Nephron (organoid): ENCODE measurements around the gene KIZ.
A peak's percentile ranks its signal among the peaks of the same experiment; 100 is the strongest.

ENCODE experiments used
- H3K27ac Mint-ChIP-seq, 3 experiments: 2 replicates each; pipeline ENCODE4 v1.8.0; 2020; ENCODE audit warnings: mixed read lengths in 3 of 3, mild to moderate bottlenecking in 2 of 3, moderate library complexity in 1 of 3
- H3K27me3 Mint-ChIP-seq: 2 replicates; pipeline ENCODE4 v1.8.0; 2021; ENCODE audit warnings: low read depth, mild to moderate bottlenecking, moderate library complexity, mixed read lengths
- H3K36me3 Mint-ChIP-seq: 2 replicates; pipeline ENCODE4 v1.8.0; 2020; ENCODE audit warnings: low read depth, mixed read lengths
- H3K4me1 Mint-ChIP-seq: 2 replicates; pipeline ENCODE4 v1.8.0; 2020; ENCODE audit warnings: mixed read lengths
- H3K4me3 Mint-ChIP-seq, 3 experiments: 2 replicates each; pipeline ENCODE4 v1.8.0; 2020; ENCODE audit warnings: mild to moderate bottlenecking in 3 of 3, mixed read lengths in 3 of 3, moderate library complexity in 2 of 3
- H3K9me3 Mint-ChIP-seq: 2 replicates; pipeline ENCODE4 v1.8.0; 2020; ENCODE audit warnings: mixed read lengths
- TF ChIP-seq, protein P1 (sequence below), 3 experiments: fragments of 200-600 bp; sonication (generic); IDR thresholded peaks; one replicate each; pipeline ENCODE4 v1.5.0; 2021; ENCODE audit warnings: antibody characterized with exemption in 3 of 3; ENCODE audit not compliant: unreplicated experiment in 3 of 3

The KIZ gene

DNA sequence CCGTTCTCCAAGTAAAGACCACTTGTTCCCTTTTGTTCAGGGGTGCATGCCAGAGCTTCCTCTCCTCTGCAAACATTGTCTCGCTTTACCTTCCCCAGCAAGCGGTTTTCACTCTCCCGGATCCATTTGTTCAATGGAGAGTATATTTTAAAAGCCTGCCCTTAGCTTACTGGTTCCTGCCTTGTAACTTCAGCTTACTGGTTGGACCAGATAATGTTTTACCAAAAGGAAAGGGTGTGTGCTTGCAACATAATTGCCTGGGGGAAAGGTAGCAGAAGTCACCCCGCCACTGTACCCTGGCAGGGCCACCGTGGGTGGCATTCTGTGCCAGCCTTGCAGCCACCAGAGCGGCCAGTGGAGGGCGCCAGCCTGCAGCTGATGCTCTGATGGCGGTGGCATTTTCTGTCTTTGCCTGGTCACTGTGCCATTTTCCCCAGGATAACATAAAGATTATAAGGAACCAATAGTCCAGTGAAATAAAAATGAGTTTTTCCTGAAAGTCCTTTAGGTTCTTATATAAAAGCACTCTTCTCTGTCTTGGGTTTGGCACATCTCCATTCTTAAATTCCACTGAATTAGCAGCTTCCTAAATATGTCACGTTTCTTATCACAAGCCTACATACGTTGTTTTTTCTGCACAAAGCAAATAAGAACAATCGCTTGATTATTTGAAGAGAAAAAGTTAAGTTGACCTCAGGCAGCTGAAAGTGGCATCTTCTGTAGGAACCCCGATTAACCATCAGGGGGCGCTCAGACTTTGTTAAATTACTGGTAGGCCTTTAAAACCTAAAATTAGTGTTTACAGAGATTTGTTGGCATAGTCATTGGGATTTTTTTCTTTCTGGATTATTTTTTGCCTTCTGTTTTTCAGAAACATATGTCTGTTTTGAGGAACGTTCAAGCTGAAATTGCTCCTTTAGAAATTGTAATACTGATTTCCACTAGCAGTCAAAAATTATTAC is 109.9 kb downstream of the KIZ start:
- TF ChIP-seq, protein P1, sequence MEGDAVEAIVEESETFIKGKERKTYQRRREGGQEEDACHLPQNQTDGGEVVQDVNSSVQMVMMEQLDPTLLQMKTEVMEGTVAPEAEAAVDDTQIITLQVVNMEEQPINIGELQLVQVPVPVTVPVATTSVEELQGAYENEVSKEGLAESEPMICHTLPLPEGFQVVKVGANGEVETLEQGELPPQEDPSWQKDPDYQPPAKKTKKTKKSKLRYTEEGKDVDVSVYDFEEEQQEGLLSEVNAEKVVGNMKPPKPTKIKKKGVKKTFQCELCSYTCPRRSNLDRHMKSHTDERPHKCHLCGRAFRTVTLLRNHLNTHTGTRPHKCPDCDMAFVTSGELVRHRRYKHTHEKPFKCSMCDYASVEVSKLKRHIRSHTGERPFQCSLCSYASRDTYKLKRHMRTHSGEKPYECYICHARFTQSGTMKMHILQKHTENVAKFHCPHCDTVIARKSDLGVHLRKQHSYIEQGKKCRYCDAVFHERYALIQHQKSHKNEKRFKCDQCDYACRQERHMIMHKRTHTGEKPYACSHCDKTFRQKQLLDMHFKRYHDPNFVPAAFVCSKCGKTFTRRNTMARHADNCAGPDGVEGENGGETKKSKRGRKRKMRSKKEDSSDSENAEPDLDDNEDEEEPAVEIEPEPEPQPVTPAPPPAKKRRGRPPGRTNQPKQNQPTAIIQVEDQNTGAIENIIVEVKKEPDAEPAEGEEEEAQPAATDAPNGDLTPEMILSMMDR (IDR thresholded peaks at IDR 0.05; ENCODE audit: unreplicated experiment in 3 of 3), result peak; percentile 70 to 84 (median 80)
- H3K9me3 Mint-ChIP-seq, result no peaks in the 10 kb centered on the region
- no peaks in the 10 kb centered on the region for H3K36me3 Mint-ChIP-seq
- H3K4me1 Mint-ChIP-seq, result no peaks in the 10 kb centered on the region
- H3K27ac Mint-ChIP-seq, result no peak overlapping the region
- no peaks in the 10 kb centered on the region for H3K27me3 Mint-ChIP-seq
- no peak overlapping the region for H3K4me3 Mint-ChIP-seq

DNA sequence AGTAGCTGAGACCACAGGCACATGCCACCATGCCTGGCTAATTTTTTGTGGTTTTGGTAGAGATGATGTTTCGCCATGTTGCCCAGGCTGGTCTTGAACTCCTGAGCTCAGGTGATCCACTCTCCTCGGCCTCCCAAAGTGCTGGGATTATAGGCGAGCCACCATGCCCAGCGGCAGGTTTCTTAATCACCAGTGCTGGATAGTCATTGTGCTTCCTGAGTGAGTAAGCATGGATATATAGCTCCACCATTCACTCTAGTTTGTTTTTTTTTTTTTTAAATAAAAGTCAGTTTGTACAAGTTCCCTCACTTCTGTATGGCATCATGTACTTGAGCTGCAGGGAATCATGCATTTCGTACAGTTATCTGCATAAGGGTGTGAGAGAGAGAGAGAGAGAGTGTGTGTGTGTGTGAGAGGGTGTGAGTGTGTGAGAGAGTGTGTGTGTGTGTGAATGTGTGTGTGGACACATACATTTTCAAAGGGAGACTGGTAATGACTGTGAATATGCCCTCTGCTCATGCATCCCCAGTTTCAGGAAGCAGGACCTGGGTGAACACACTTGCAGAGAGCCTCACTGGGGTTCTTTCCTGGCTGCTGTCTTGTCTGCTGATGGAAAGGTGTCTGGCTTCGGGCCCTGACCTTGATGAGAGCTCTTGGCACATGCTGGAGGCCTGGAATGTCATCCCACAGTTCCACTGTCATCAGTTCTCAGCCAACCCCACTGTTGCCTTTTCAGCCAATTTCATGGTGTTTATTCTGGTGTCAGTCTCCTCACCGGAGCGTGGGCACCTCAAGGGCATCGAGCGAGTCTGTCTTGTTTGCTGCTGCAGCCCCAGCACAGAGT is 112.3 kb downstream of the KIZ start:
- H3K27me3 Mint-ChIP-seq, result no peaks in the 10 kb centered on the region
- H3K36me3 Mint-ChIP-seq, result no peaks in the 10 kb centered on the region
- no peaks in the 10 kb centered on the region for H3K9me3 Mint-ChIP-seq
- TF ChIP-seq, protein P1 (IDR thresholded peaks at IDR 0.05; ENCODE audit: unreplicated experiment in 3 of 3), result no peak
- H3K27ac Mint-ChIP-seq, result no peak overlapping the region
- no peak overlapping the region for H3K4me3 Mint-ChIP-seq
- no peaks in the 10 kb centered on the region for H3K4me1 Mint-ChIP-seq

DNA sequence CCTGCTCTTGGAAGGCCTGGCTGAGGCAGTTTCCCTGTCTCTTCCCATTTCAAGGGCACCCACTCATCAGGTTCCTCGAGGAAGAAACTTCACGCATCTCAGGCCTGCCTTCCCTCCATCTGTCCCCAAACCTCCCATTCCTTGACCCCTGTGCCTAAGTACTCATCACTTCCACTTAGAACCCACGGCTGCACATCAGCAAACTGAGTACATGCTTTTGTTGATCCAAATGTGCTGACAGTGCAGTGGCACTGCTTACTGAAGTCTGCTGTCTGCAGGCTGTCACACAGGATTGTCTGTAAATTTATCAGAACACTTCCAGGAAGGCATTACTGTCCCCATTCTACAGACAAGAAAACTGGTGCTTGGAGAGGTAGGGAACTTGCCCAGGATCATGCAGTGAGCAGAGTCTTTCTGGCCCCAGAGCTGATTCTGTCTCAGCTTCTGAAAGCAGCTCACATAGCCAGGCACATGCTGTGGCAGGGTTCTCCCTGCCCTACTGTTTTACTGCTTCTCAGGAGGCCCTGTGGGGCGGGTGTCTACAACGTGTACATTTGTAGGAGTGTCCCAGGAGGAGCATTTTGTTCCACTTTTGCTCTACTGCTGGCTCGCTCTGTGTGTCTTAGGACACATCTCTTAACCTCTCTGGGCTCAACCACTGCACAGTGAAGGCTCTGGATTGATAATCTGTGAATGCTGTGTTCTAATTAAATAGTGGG is 113.1 kb downstream of the KIZ start:
- Mint-ChIP-seq H3K27ac (no peak overlapping the region), H3K9me3 (no peaks in the 10 kb centered on the region), H3K27me3 (no peaks in the 10 kb centered on the region), H3K4me3 (no peak overlapping the region), H3K4me1 (no peaks in the 10 kb centered on the region), H3K36me3 (no peaks in the 10 kb centered on the region)
- TF ChIP-seq, protein P1 (IDR thresholded peaks at IDR 0.05; ENCODE audit: unreplicated experiment in 3 of 3), result no peak

DNA sequence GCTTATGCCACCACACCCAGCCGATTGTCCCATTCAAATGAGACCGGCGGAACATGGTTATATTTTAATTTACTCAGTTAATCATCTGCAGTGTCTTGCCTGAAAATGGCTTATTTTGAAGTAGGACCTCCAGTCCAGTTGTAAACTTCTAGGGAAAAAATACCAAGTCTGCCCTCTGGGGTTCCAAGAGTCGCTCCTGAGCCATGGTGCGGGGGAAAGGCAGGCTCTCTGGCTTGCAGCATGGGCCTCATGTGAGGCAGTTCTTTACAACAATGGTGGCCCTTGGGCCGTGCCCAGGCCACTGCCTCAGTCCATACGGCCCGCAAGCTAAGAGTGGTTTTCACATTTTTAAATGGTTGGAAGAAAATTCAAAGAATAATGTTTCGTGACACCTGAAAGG is 114.5 kb downstream of the KIZ start:
- H3K9me3 Mint-ChIP-seq, result no peaks in the 10 kb centered on the region
- peaks cover 7% of the 10 kb centered on the region for H3K36me3 Mint-ChIP-seq
- no peaks in the 10 kb centered on the region for H3K4me1 Mint-ChIP-seq
- H3K4me3 Mint-ChIP-seq, result no peak overlapping the region
- no peaks in the 10 kb centered on the region for H3K27me3 Mint-ChIP-seq
- TF ChIP-seq, protein P1 (IDR thresholded peaks at IDR 0.05; ENCODE audit: unreplicated experiment in 3 of 3), result peak in 1 of 3 experiments; percentile 14
- H3K27ac Mint-ChIP-seq, result no peak overlapping the region

DNA sequence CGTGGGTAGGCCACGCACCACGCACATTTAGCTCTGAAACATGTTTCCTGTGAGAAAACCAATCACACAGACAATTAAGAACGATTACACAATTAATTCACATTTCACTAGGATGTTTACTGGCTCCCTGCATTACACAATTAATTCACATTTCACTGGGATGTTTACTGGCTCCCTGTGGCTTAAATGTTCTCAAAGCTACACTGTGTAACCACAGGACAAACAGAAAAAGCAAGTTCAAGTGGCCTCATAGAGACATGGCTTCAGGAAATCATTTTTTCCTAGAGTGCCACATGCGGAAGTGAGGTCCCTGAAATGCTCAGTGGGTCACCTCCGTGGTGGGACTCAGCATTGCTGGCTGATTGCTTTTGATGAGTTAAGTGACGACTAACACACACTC is 115.5 kb downstream of the KIZ start:
- no peaks in the 10 kb centered on the region for H3K4me1 Mint-ChIP-seq
- H3K9me3 Mint-ChIP-seq, result no peaks in the 10 kb centered on the region
- no peak overlapping the region for H3K27ac Mint-ChIP-seq
- TF ChIP-seq, protein P1 (IDR thresholded peaks at IDR 0.05; ENCODE audit: unreplicated experiment in 3 of 3), result no peak
- no peaks in the 10 kb centered on the region for H3K27me3 Mint-ChIP-seq
- H3K36me3 Mint-ChIP-seq, result peaks cover 9% of the 10 kb centered on the region
- no peak overlapping the region for H3K4me3 Mint-ChIP-seq
